Muscle of leg (tissue), 16 donors: Measurements from ENCODE around the gene EDA2R. TPM values are rescaled to one million over a fixed set of nuclear protein-coding genes. Genes with fewer than 3 reads are reported as not detected.

Source experiments
- DNase-seq: peaks from one replicate; pipeline ENCODE4 v3.0.0; 2013
- H3K27ac ChIP-seq: one replicate; pipeline ENCODE4 v1.5.1; 2013; ENCODE audit warnings: mild to moderate bottlenecking, low read length, control low read depth
- H3K27me3 ChIP-seq: one replicate; pipeline ENCODE4 v1.6.1; 2013; ENCODE audit warnings: low read length; ENCODE audit not compliant: control insufficient read depth, insufficient read depth
- H3K36me3 ChIP-seq: one replicate; pipeline ENCODE4 v1.6.1; 2013; ENCODE audit warnings: low read length; ENCODE audit not compliant: control insufficient read depth, insufficient read depth
- H3K4me1 ChIP-seq: one replicate; pipeline ENCODE4 v1.6.1; 2013; ENCODE audit warnings: low read length; ENCODE audit not compliant: control insufficient read depth, insufficient read depth
- H3K4me3 ChIP-seq: one replicate; pipeline ENCODE4 v1.5.1; 2013; ENCODE audit warnings: low read length, control low read depth
- H3K9me3 ChIP-seq: replicated peaks from 2 replicates; pipeline ENCODE4 v1.6.1; 2013; ENCODE audit warnings: low read depth, low read length; ENCODE audit not compliant: control insufficient read depth
- WGBS: methylation state at CpG from one replicate; pipeline ENCODE4 v1.1.5; 2013; ENCODE audit warnings: missing lambda C conversion rate; ENCODE audit not compliant: insufficient coverage; 5-methylcytosine and 5-hydroxymethylcytosine counted together
- long read RNA-seq, 11 donors: transcript quantifications; one replicate each; lab custom pipeline, GENCODE V29; 2026
- polyA plus RNA-seq, 8 donors: library from polyadenylated mRNA; unstranded; fragments of 120-200 nt; gene quantifications; one replicate each; pipeline versions ENCODE4 v1.2.1 to v1.2.3, GENCODE V29; 2013; ENCODE audit warnings: inconsistent platforms in 1 of 8, low replicate concordance in 1 of 8; ENCODE audit not compliant: insufficient read length in 8 of 8, insufficient read depth in 1 of 8
- total RNA-seq: library from RNA; stranded (reverse); fragments of 120-200 nt; gene quantifications from one replicate; pipeline ENCODE4 v1.2.4, GENCODE V29; 2013

EDA2R gene
- total RNA-seq (2.6 TPM), polyA plus RNA-seq (1 to 10 TPM; 2.2 to 7.1 (median 3.6) TPM)
- long read RNA-seq, donor 1 = 0 reads
- long read RNA-seq, donor 2 = 0 reads
- long read RNA-seq, donor 3 = 0 reads
- long read RNA-seq, donor 4 = 0 reads
- long read RNA-seq, donor 5 = 0 reads
- long read RNA-seq, donor 6 = 0 reads
- long read RNA-seq, donor 7 = 0 reads
- long read RNA-seq, donor 8 = 0 reads
- long read RNA-seq, donor 9 = 0 reads
- long read RNA-seq, donor 10 = 0 reads
- long read RNA-seq, donor 11 = 0 reads

GRCh38 chrX:66638591-66639500 lies at the start of gene EDA2R:
EDA2R (minus strand) TSS chrX:66639078; CDS start chrX:66616020, 23,058 bp downstream.
- peak; percentile 66 for DNase-seq
- Histone ChIP-seq H3K27ac (no peak within 1 kb of the TSS), H3K4me3 (peak within 1 kb of the TSS; percentile 30), H3K9me3 (no peaks in the 10 kb centered on the region), H3K4me1 (no peaks in the 10 kb centered on the region), H3K27me3 (peaks cover 4% of the 10 kb centered on the region), H3K36me3 (no peaks in the 10 kb centered on the region)
- WGBS = 41% methylated on average over 17 of the region's 32 CpGs

GRCh38 chrX:66684196-66684595 lies 45.3 kb upstream of the EDA2R start:
- H3K9me3 ChIP-seq = no peaks in the 10 kb centered on the region
- H3K27ac ChIP-seq = no peak overlapping the region
- no CpG with 5 or more reads among the region's 2 CpGs for WGBS

GRCh38 chrX:66680451-66680850 lies 41.6 kb upstream of the EDA2R start:
- no peak for DNase-seq
- H3K27me3 ChIP-seq = no peaks in the 10 kb centered on the region
- no peak overlapping the region for H3K4me3 ChIP-seq
- H3K4me1 ChIP-seq = no peaks in the 10 kb centered on the region
- no peaks in the 10 kb centered on the region for H3K9me3 ChIP-seq
- no peaks in the 10 kb centered on the region for H3K36me3 ChIP-seq
- no peak overlapping the region for H3K27ac ChIP-seq
- no CpG with 5 or more reads among the region's 2 CpGs for WGBS

More at GRCh38 chrX:66684196-66684595, 45.3 kb upstream of the EDA2R start:
- Histone ChIP-seq H3K36me3 (no peaks in the 10 kb centered on the region), H3K4me1 (no peaks in the 10 kb centered on the region), H3K27me3 (no peaks in the 10 kb centered on the region), H3K4me3 (no peak overlapping the region)
- peak; percentile 32 for DNase-seq

GRCh38 chrX:66677430-66677829 lies 38.6 kb upstream of the EDA2R start:
- Histone ChIP-seq H3K4me1 (no peaks in the 10 kb centered on the region), H3K4me3 (no peak overlapping the region), H3K27me3 (no peaks in the 10 kb centered on the region), H3K36me3 (no peaks in the 10 kb centered on the region), H3K27ac (no peak overlapping the region), H3K9me3 (no peaks in the 10 kb centered on the region)
- 76% methylated on average over 3 of the region's 5 CpGs for whole genome bisulfite sequencing
- no peak for DNase-seq

- H3K9me3 ChIP-seq = no peaks in the 10 kb centered on the region
- no peak overlapping the region for H3K4me3 ChIP-seq
- no peaks in the 10 kb centered on the region for H3K36me3 ChIP-seq
- H3K27ac ChIP-seq = no peak overlapping the region
- H3K4me1 ChIP-seq = no peaks in the 10 kb centered on the region
- DNase-seq = peak; percentile 1
- no CpG with 5 or more reads among the region's 2 CpGs for WGBS
- no peaks in the 10 kb centered on the region for H3K27me3 ChIP-seq
These were observed 38.1 kb upstream of the EDA2R start for GRCh38 chrX:66676990-66677389.

GRCh38 chrX:66676413-66676812 lies 37.5 kb upstream of the EDA2R start:
- Histone ChIP-seq H3K27ac (no peak overlapping the region), H3K27me3 (no peaks in the 10 kb centered on the region), H3K36me3 (no peaks in the 10 kb centered on the region), H3K4me1 (no peaks in the 10 kb centered on the region), H3K9me3 (no peaks in the 10 kb centered on the region), H3K4me3 (no peak overlapping the region)
- DNase-seq = peak; percentile 39
- 38% methylated on average over 1 of the region's 1 CpG for WGBS

- no peaks in the 10 kb centered on the region for H3K4me1 ChIP-seq
- no peaks in the 10 kb centered on the region for H3K36me3 ChIP-seq
- no peak overlapping the region for H3K4me3 ChIP-seq
- WGBS = no CpG with 5 or more reads among the region's 1 CpG
- no peaks in the 10 kb centered on the region for H3K9me3 ChIP-seq
- no peaks in the 10 kb centered on the region for H3K27me3 ChIP-seq
- H3K27ac ChIP-seq = no peak overlapping the region
- no peak for DNase-seq
These were observed 36.7 kb upstream of the EDA2R start for GRCh38 chrX:66675541-66675940.

GRCh38 chrX:66674506-66674905 lies 35.6 kb upstream of the EDA2R start:
- DNase-seq = no peak
- Histone ChIP-seq H3K9me3 (no peaks in the 10 kb centered on the region), H3K27ac (no peak overlapping the region), H3K27me3 (no peaks in the 10 kb centered on the region), H3K4me1 (no peaks in the 10 kb centered on the region), H3K36me3 (no peaks in the 10 kb centered on the region), H3K4me3 (no peak overlapping the region)
- WGBS = no CpG with 5 or more reads among the region's 2 CpGs

GRCh38 chrX:66672106-66672505 lies 33.2 kb upstream of the EDA2R start:
- no peaks in the 10 kb centered on the region for H3K36me3 ChIP-seq
- DNase-seq = no peak
- H3K27ac ChIP-seq = no peak overlapping the region
- no peaks in the 10 kb centered on the region for H3K4me1 ChIP-seq
- no CpG with 5 or more reads among the region's 1 CpG for WGBS
- no peak overlapping the region for H3K4me3 ChIP-seq
- no peaks in the 10 kb centered on the region for H3K27me3 ChIP-seq
- no peaks in the 10 kb centered on the region for H3K9me3 ChIP-seq

GRCh38 chrX:66654411-66654810 lies 15.5 kb upstream of the EDA2R start:
- Histone ChIP-seq H3K27ac (no peak overlapping the region), H3K36me3 (no peaks in the 10 kb centered on the region), H3K9me3 (peaks cover 4% of the 10 kb centered on the region), H3K4me1 (no peaks in the 10 kb centered on the region), H3K4me3 (no peak overlapping the region), H3K27me3 (no peaks in the 10 kb centered on the region)
- no peak for DNase-seq
